Measurements from ENCODE around the gene PLXNB1.

PLXNB1 gene

GRCh38 chr3:48434591-48435222, 4.8 kb upstream of the PLXNB1 start:
- DNase-seq = no peak

GRCh38 chr3:48433472-48434118, 3.7 kb upstream of the PLXNB1 start:
- DNase-seq = no peak

GRCh38 chr3:48432411-48433371, 2.8 kb upstream of the PLXNB1 start:
- no peak for DNase-seq

GRCh38 chr3:48431224-48432029, 1.5 kb upstream of the PLXNB1 start:
- no peak for DNase-seq

- DNase-seq = no peak
Measured at GRCh38 chr3:48430708-48431101, 819 bp upstream of the PLXNB1 start.

GRCh38 chr3:48429317-48429959, 448 bp downstream of the PLXNB1 start:
- DNase-seq = peak; percentile 62 to 88 (median 86)

GRCh38 chr3:48428572-48429316, 1.1 kb downstream of the PLXNB1 start:
- DNase-seq = peak; percentile 15 to 69 (median 62)

GRCh38 chr3:48428088-48428571, 1.8 kb downstream of the PLXNB1 start:
- no peak for DNase-seq

GRCh38 chr3:48427630-48427962, 2.3 kb downstream of the PLXNB1 start:
- no peak for DNase-seq

- peak in 1 of 3 experiments; percentile 0 for DNase-seq
Measured at GRCh38 chr3:48426944-48427629, 2.8 kb downstream of the PLXNB1 start.

- DNase-seq = no peak
Measured at GRCh38 chr3:48426401-48426909, 3.4 kb downstream of the PLXNB1 start.

GRCh38 chr3:48425281-48425812, 4.5 kb downstream of the PLXNB1 start:
- DNase-seq = no peak

GRCh38 chr3:48423883-48424695, 5.8 kb downstream of the PLXNB1 start:
- DNase-seq = no peak

- no peak for DNase-seq
Measured at GRCh38 chr3:48423241-48423882, 6.5 kb downstream of the PLXNB1 start.

GRCh38 chr3:48422681-48423080, 7.2 kb downstream of the PLXNB1 start:
- no peak for DNase-seq

GRCh38 chr3:48422272-48422671, 7.6 kb downstream of the PLXNB1 start:
- DNase-seq = no peak

GRCh38 chr3:48420561-48420960, 9.3 kb downstream of the PLXNB1 start:
- DNase-seq = no peak

- DNase-seq = no peak
Measured at GRCh38 chr3:48419597-48419996, 10.3 kb downstream of the PLXNB1 start.

GRCh38 chr3:48419149-48419548, 10.7 kb downstream of the PLXNB1 start:
- DNase-seq = no peak
